GM18861 (cell line): ENCODE results near the gene ARMH4.

Experiments
- ATAC-seq: cut with Tn5 transposase; IDR thresholded peaks from one replicate; pipeline ENCODE4 v1.9.1; 2021; ENCODE audit not compliant: unreplicated experiment

Gene ARMH4

DNA sequence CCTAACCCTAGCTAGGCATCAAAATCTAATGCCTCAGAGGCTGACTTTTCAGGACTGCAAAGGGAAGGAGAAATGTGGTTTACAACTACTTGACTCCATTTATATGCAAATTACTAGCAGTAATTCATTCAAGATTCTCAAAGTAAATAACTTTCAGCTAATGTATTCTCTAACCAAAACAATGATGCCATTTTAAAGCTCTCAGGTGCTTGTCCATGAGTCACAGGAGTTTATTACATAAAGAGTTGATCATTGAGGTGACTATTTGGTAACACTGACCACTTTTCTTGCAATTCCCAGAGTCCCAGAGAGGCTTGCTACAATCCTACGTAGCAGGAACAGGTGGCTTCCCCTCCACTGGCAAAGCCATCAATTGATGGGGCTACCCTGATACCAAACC lies 177.1 kb downstream of the ARMH4 start:
- no peak for ATAC-seq

DNA sequence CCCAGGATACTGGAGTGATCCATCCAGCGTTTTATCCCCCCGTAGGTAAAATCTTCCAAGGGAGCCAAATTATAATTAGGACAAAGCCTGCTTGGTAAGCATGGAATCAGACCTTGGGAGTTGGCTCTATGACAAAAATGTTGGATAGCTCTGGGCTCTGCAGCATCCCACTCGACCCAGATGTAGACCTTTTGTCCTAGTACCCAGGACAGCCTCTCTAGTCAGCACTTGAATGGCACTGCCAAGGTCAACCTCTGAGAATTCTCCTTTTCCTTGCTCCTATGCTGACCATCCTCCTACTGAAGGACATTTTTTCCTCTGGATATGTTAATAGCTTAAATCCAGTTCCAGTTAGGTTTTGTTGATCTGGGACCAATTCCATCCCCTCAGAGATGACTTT lies 181.4 kb downstream of the ARMH4 start:
- no peak for ATAC-seq

DNA sequence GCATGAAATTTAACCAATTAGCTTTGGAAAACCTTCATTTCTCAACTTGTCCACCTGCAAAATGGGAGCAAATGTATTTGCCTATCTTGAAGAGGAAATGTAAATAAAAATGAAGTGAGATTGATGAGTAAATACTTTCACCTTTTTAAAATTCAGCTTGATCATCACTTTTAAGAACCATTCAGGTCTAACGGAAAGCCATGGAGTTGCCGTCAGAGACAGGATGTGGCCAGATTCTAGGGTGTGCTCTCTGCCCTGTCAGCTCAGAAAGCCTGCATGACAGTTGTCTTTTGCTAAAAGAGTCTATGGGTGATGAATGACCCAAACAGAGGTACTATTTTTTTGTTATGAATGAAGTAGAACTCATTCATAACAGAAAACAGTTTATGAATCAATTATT lies 181.8 kb downstream of the ARMH4 start:
- ATAC-seq = no peak

DNA sequence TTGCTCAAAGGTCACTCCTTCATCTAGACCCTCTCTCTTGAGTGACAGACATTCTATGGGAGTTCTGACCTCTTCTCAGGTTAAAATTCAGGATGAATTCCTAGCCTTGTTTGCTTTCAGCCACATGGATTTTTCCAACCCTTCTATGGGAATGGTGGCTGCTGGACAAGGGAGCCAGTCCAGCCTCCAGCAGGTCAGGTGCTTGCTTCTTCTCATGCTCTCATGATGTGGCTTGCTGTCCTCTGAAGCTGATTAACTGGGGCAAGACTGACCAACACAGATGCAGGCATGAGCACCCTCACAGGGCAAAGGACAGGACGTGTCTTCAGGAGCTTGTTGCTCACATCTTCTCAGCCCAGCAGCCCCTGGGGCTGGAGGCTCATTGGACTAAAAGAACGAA lies 188.9 kb downstream of the ARMH4 start:
- ATAC-seq = no peak

DNA sequence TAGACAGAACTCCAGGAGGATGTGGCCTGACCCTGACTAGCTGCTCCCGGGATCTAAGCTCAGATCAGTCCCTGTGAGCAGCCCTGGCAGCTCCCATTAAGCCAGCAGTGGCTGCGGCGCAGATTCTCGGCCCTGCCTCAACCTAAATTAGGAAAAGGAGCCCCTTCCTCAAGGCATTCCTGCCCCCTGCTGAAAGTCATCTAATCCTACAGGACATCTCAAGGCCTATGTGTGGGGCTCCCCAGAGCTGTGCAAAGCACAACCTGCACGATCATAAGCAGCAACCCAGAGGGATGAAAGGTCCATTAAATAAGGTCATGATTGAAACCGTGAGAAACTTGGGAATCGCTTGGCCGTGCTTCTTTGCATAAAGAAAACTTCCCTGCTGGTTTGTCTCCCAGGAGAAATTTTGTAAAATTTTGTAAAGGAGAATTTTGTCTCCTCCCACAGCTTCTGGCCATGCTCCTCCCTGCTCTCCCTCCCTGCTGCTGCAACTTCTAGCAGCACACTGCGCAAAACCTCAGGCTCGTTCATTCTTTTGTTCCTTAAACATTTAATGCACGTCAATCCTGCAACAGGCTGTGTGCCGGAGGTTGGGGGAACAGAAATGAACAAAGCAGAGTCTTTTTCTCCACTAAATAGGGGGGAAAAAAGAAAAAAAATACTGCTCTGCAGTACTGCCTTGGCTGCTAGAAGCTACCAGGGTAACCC lies 189.5 kb downstream of the ARMH4 start:
- ATAC-seq = no peak

DNA sequence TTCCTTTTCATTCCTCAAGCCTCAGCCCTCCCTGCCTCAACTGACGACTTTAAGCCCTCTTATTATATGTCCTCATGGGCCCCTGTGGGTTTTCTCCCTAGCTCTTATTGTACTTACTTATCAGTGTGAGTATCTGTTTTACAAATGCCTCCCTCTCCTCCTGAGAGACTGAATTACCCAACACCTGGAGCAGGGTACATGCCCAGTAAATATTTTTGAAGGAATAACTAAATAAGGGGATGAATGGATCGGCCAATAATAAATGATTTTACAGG lies 190.3 kb downstream of the ARMH4 start:
- ATAC-seq = no peak

DNA sequence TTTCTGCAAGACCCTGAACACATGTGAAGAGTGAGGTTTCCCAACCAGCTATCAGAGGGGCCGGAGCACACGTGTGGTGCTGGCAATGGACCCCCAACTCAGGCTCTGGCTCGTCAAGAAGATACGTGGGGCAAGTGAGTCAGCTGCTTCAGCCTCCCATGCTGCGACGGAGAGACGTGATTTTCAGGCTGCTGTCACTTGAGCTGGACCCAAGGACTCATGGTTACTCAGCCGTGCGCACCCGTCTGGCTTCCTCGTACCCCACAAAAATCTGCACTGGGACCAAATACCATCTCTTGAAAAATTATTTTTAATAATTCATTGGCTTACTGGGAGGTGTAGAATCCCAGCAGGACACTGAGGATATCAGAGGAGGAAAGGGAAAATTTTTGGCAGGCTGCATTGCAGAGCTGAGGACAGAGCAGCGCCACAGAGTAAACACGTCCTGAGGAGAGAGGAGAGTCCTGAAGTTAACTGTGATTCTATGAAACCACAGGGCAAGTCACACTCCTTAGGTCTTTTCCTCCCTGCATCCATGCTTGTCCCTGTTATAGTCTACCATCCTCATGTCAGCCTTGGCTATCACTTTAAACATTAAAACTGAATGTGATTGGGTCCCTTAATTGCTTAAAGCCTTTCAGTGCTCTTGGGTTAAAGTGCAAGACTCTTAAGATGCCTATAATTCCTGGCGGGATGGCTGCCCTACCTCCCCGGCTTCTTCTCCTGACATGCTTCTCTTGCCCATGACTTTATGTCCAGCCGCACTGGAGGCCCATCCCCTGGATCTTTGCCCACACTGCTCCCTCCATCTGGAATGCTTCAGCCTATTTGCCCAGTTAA lies 190.8 kb downstream of the ARMH4 start:
- ATAC-seq = no peak

DNA sequence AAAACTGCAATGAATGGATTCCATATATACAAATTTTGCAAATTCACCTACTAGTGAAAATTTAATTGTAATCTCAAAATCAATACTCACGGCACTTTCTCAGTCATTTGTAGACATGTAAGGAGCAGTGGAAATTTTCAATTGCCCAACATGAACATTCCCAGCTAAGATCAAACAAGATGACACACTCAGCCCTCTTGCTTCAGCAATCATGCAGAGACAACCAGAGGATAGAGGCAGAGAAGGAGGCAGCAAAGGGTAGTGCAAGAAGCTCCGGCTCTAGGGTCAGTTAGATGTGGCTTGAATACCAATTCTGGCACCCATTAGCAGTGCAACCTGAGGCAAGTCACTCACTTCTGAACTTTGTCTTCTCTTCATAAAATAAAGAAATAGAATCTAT lies 194.6 kb downstream of the ARMH4 start:
- ATAC-seq = no peak
